ENCODE data around the gene CEBPB. TPM values are rescaled to one million over a fixed set of nuclear protein-coding genes. Genes with fewer than 3 reads are reported as not detected.

Gene CEBPB
- polyA plus RNA-seq, 1 donor (not counting 4 experiments of a cell fraction or from before 2014, with no cell fraction given): 15.8 TPM

GRCh38 chr20:50233325-50234212, 42.9 kb downstream of the CEBPB start:
- no peak overlapping the region for H3K27ac ChIP-seq (ENCODE audit: control insufficient read depth, insufficient read depth, low read length)
- H3K79me2 ChIP-seq (ENCODE audit: control insufficient read depth, insufficient read depth, low read length): no peaks in the 10 kb centered on the region
- H3K4me3 ChIP-seq (ENCODE audit: control insufficient read depth in 2 of 3, extremely low read depth in 1 of 3, insufficient read depth in 2 of 3, low read depth in 1 of 3, low read length in 3 of 3): no peak overlapping the region
- dilution Hi-C loops (cut with MboI; ENCODE audit: extremely low pct_ligation_motif_present, low sequenced_read_pairs): no loop called here
- TF ChIP-seq EZH2 (IDR thresholded peaks at IDR 0.05; ENCODE audit: low read length): no peak
- TF ChIP-seq, protein P1, sequence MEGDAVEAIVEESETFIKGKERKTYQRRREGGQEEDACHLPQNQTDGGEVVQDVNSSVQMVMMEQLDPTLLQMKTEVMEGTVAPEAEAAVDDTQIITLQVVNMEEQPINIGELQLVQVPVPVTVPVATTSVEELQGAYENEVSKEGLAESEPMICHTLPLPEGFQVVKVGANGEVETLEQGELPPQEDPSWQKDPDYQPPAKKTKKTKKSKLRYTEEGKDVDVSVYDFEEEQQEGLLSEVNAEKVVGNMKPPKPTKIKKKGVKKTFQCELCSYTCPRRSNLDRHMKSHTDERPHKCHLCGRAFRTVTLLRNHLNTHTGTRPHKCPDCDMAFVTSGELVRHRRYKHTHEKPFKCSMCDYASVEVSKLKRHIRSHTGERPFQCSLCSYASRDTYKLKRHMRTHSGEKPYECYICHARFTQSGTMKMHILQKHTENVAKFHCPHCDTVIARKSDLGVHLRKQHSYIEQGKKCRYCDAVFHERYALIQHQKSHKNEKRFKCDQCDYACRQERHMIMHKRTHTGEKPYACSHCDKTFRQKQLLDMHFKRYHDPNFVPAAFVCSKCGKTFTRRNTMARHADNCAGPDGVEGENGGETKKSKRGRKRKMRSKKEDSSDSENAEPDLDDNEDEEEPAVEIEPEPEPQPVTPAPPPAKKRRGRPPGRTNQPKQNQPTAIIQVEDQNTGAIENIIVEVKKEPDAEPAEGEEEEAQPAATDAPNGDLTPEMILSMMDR (optimal IDR thresholded peaks at IDR 0.05 in 1 of 3, IDR thresholded peaks at IDR 0.05 in 1 of 3, conservative IDR thresholded peaks at IDR 0.05 in 1 of 3; ENCODE audit: extremely low read depth in 1 of 3, insufficient read depth in 2 of 3, low read length in 3 of 3): no peak
- no peaks in the 10 kb centered on the region for H4K20me1 ChIP-seq (ENCODE audit: control insufficient read depth, extremely low read depth, insufficient read depth, low read length)
- no peak overlapping the region for H3K4me2 ChIP-seq (ENCODE audit: control insufficient read depth, extremely low read depth, insufficient read depth, low read depth, low read length)
- no peak for DNase-seq (ENCODE audit: low read depth, low spot score)
- H3K27me3 ChIP-seq (ENCODE audit: control insufficient read depth, extremely low read depth, insufficient read depth, low read length): no peaks in the 10 kb centered on the region
- no peak overlapping the region for H3K9ac ChIP-seq (ENCODE audit: control insufficient read depth, extremely low read depth, insufficient read depth, low read length)
- no peaks in the 10 kb centered on the region for H3K9me1 ChIP-seq (ENCODE audit: control insufficient read depth, extremely low read depth, insufficient read depth, low read length)
- H3K36me3 ChIP-seq (ENCODE audit: control insufficient read depth in 2 of 2, extremely low read depth in 1 of 2, insufficient read depth in 2 of 2, low read length in 2 of 2): no peaks in the 10 kb centered on the region
- peak overlapping the region; percentile 7 for H2AFZ ChIP-seq (ENCODE audit: control insufficient read depth, low read length)
- no peaks in the 10 kb centered on the region for H3K9me3 ChIP-seq (ENCODE audit: control insufficient read depth, low read depth, low read length)
- H3K4me1 ChIP-seq (ENCODE audit: control insufficient read depth, extremely low read depth, insufficient read depth, low read length): no peaks in the 10 kb centered on the region
- FAIRE-seq: no peak

- no peaks in the 10 kb centered on the region for H3K9me1 ChIP-seq (ENCODE audit: control insufficient read depth, extremely low read depth, insufficient read depth, low read length)
- no peak overlapping the region for H3K27ac ChIP-seq (ENCODE audit: control insufficient read depth, insufficient read depth, low read length)
- H3K27me3 ChIP-seq (ENCODE audit: control insufficient read depth, extremely low read depth, insufficient read depth, low read length): no peaks in the 10 kb centered on the region
- dilution Hi-C loops (cut with MboI; ENCODE audit: extremely low pct_ligation_motif_present, low sequenced_read_pairs): no loop called here
- H3K4me3 ChIP-seq (ENCODE audit: control insufficient read depth in 2 of 3, extremely low read depth in 1 of 3, insufficient read depth in 2 of 3, low read depth in 1 of 3, low read length in 3 of 3): no peak overlapping the region
- H3K36me3 ChIP-seq (ENCODE audit: control insufficient read depth in 2 of 2, extremely low read depth in 1 of 2, insufficient read depth in 2 of 2, low read length in 2 of 2): no peaks in the 10 kb centered on the region
- no peaks in the 10 kb centered on the region for H4K20me1 ChIP-seq (ENCODE audit: control insufficient read depth, extremely low read depth, insufficient read depth, low read length)
- TF ChIP-seq, protein P1 (optimal IDR thresholded peaks at IDR 0.05 in 1 of 3, IDR thresholded peaks at IDR 0.05 in 1 of 3, conservative IDR thresholded peaks at IDR 0.05 in 1 of 3; ENCODE audit: extremely low read depth in 1 of 3, insufficient read depth in 2 of 3, low read length in 3 of 3): no peak
- TF ChIP-seq EZH2 (IDR thresholded peaks at IDR 0.05; ENCODE audit: low read length): no peak
- H3K9me3 ChIP-seq (ENCODE audit: control insufficient read depth, low read depth, low read length): no peaks in the 10 kb centered on the region
- peak overlapping the region; percentile 2 for H3K4me2 ChIP-seq (ENCODE audit: control insufficient read depth, extremely low read depth, insufficient read depth, low read depth, low read length)
- H3K4me1 ChIP-seq (ENCODE audit: control insufficient read depth, extremely low read depth, insufficient read depth, low read length): no peaks in the 10 kb centered on the region
- H3K79me2 ChIP-seq (ENCODE audit: control insufficient read depth, insufficient read depth, low read length): no peaks in the 10 kb centered on the region
- no peak overlapping the region for H2AFZ ChIP-seq (ENCODE audit: control insufficient read depth, low read length)
- no peak for FAIRE-seq
- H3K9ac ChIP-seq (ENCODE audit: control insufficient read depth, extremely low read depth, insufficient read depth, low read length): no peak overlapping the region
- DNase-seq (ENCODE audit: low read depth, low spot score): no peak
Observed at GRCh38 chr20:50234288-50234687, 43.7 kb downstream of the CEBPB start.
